Subcutaneous abdominal adipose tissue (tissue), 5 donors: ENCODE measurements around the gene CACNA1H.

Experiments used
- H3K27ac ChIP-seq: one replicate; pipeline ENCODE4 v1.7.0; 2013; ENCODE audit warnings: low read depth, mild to moderate bottlenecking, inconsistent platforms, low read length, moderate library complexity
- H3K27me3 ChIP-seq, 5 donors: one replicate each; pipeline ENCODE4 v1.7.0; 2013; ENCODE audit warnings: low read length in 5 of 5, inconsistent platforms in 1 of 5; ENCODE audit not compliant: control insufficient read depth in 5 of 5, insufficient read depth in 4 of 5
- H3K36me3 ChIP-seq, 5 donors: one replicate each; pipeline ENCODE4 v1.7.0; 2013; ENCODE audit warnings: low read length in 5 of 5; ENCODE audit not compliant: control insufficient read depth in 5 of 5, insufficient read depth in 5 of 5
- H3K4me1 ChIP-seq, 5 donors: one replicate each; pipeline ENCODE4 v1.7.0; 2013; ENCODE audit warnings: low read length in 5 of 5, mild to moderate bottlenecking in 3 of 5, moderate library complexity in 1 of 5; ENCODE audit not compliant: control insufficient read depth in 5 of 5, insufficient read depth in 5 of 5
- H3K4me3 ChIP-seq, 5 donors: one replicate each; pipeline ENCODE4 v1.7.0; 2013; ENCODE audit warnings: low read length in 5 of 5, low read depth in 1 of 5
- H3K9ac ChIP-seq, 5 donors: one replicate each; pipeline ENCODE4 v1.7.0; 2013; ENCODE audit warnings: low read length in 5 of 5, mild to moderate bottlenecking in 4 of 5, moderate library complexity in 3 of 5
- H3K9me3 ChIP-seq, 5 donors: one replicate each; pipeline ENCODE4 v1.7.0; 2013; ENCODE audit warnings: low read length in 5 of 5; ENCODE audit not compliant: control insufficient read depth in 5 of 5
- donor health status: healthy.
- donor health status: healthy.
- donor health status: healthy.
- donor health status: healthy.
- donor health status: healthy.

CACNA1H gene

GRCh38 chr16:1113489-1113888, 39.4 kb upstream of the CACNA1H start:
- Histone ChIP-seq H3K4me3 (no peak overlapping the region), H3K9ac (no peak overlapping the region), H3K27me3 (peaks cover 32 to 58% (median 43%) of the 10 kb centered on the region in 5 donors), H3K4me1 (no peaks in the 10 kb centered on the region), H3K27ac (no peak overlapping the region), H3K9me3 (peaks cover 0 to 3% (median 0%) of the 10 kb centered on the region in 5 donors), H3K36me3 (no peaks in the 10 kb centered on the region)

- Histone ChIP-seq H3K4me3 (no peak overlapping the region), H3K9me3 (peaks cover 0 to 3% (median 0%) of the 10 kb centered on the region in 5 donors), H3K9ac (no peak overlapping the region), H3K27me3 (peaks cover 30 to 57% (median 43%) of the 10 kb centered on the region in 5 donors), H3K4me1 (no peaks in the 10 kb centered on the region), H3K27ac (no peak overlapping the region), H3K36me3 (no peaks in the 10 kb centered on the region)
Observed at GRCh38 chr16:1113889-1114526, 38.9 kb upstream of the CACNA1H start.

- H3K36me3 ChIP-seq = no peaks in the 10 kb centered on the region
- no peak overlapping the region for H3K9ac ChIP-seq
- no peaks in the 10 kb centered on the region for H3K9me3 ChIP-seq
- no peaks in the 10 kb centered on the region for H3K4me1 ChIP-seq
- H3K27ac ChIP-seq = no peak overlapping the region
- H3K27me3 ChIP-seq = peaks cover 27 to 61% (median 33%) of the 10 kb centered on the region in 5 donors
- H3K4me3 ChIP-seq = no peak overlapping the region
Observed at GRCh38 chr16:1116693-1117077, 36.2 kb upstream of the CACNA1H start.

GRCh38 chr16:1117176-1117900, 35.6 kb upstream of the CACNA1H start:
- H3K4me1 ChIP-seq = no peaks in the 10 kb centered on the region
- no peak overlapping the region for H3K27ac ChIP-seq
- H3K36me3 ChIP-seq = no peaks in the 10 kb centered on the region
- H3K9me3 ChIP-seq = no peaks in the 10 kb centered on the region
- peaks cover 27 to 61% (median 36%) of the 10 kb centered on the region in 5 donors for H3K27me3 ChIP-seq
- no peak overlapping the region for H3K9ac ChIP-seq
- no peak overlapping the region for H3K4me3 ChIP-seq

- H3K4me3 ChIP-seq = no peak overlapping the region
- H3K9ac ChIP-seq = no peak overlapping the region
- no peaks in the 10 kb centered on the region for H3K36me3 ChIP-seq
- H3K9me3 ChIP-seq = no peaks in the 10 kb centered on the region
- H3K27me3 ChIP-seq = peaks cover 27 to 60% (median 33%) of the 10 kb centered on the region in 5 donors
- H3K27ac ChIP-seq = no peak overlapping the region
- H3K4me1 ChIP-seq = no peaks in the 10 kb centered on the region
Observed at GRCh38 chr16:1117926-1118325, 35.0 kb upstream of the CACNA1H start.

GRCh38 chr16:1119129-1119528, 33.8 kb upstream of the CACNA1H start:
- no peaks in the 10 kb centered on the region for H3K36me3 ChIP-seq
- H3K4me3 ChIP-seq = no peak overlapping the region
- no peak overlapping the region for H3K27ac ChIP-seq
- H3K27me3 ChIP-seq = peaks cover 32 to 61% (median 33%) of the 10 kb centered on the region in 5 donors
- no peaks in the 10 kb centered on the region for H3K4me1 ChIP-seq
- no peak overlapping the region for H3K9ac ChIP-seq
- H3K9me3 ChIP-seq = no peaks in the 10 kb centered on the region

GRCh38 chr16:1119766-1120576, 32.9 kb upstream of the CACNA1H start:
- Histone ChIP-seq H3K36me3 (no peaks in the 10 kb centered on the region), H3K9ac (no peak overlapping the region), H3K4me3 (no peak overlapping the region), H3K9me3 (no peaks in the 10 kb centered on the region), H3K4me1 (no peaks in the 10 kb centered on the region), H3K27me3 (peaks cover 24 to 57% (median 28%) of the 10 kb centered on the region in 5 donors), H3K27ac (no peak overlapping the region)

- no peak overlapping the region for H3K4me3 ChIP-seq
- H3K9ac ChIP-seq = no peak overlapping the region
- H3K36me3 ChIP-seq = no peaks in the 10 kb centered on the region
- peaks cover 24 to 63% (median 32%) of the 10 kb centered on the region in 5 donors for H3K27me3 ChIP-seq
- H3K27ac ChIP-seq = no peak overlapping the region
- no peaks in the 10 kb centered on the region for H3K9me3 ChIP-seq
- no peaks in the 10 kb centered on the region for H3K4me1 ChIP-seq
Observed at GRCh38 chr16:1120577-1120941, 32.3 kb upstream of the CACNA1H start.

GRCh38 chr16:1121009-1121408, 31.9 kb upstream of the CACNA1H start:
- H3K4me3 ChIP-seq = no peak overlapping the region
- no peaks in the 10 kb centered on the region for H3K9me3 ChIP-seq
- H3K9ac ChIP-seq = no peak overlapping the region
- H3K4me1 ChIP-seq = no peaks in the 10 kb centered on the region
- no peak overlapping the region for H3K27ac ChIP-seq
- H3K27me3 ChIP-seq = peaks cover 27 to 65% (median 35%) of the 10 kb centered on the region in 5 donors
- H3K36me3 ChIP-seq = no peaks in the 10 kb centered on the region
